BLaER1 treated with 17β-estradiol and CSF1 and Interleukin-3, amounts not matched to agents 10 nM and 100 nM (cell line): ENCODE results near the gene PLXNB1.

Experiments
- H3K27ac ChIP-seq, 11 experiments: shearing (Covaris generic); formaldehyde crosslinking; 2 replicates each; pipeline ENCODE4 v1.8.1; 2022
- H3K27me3 ChIP-seq, 11 experiments: shearing (Covaris generic); formaldehyde crosslinking; 2 replicates each; pipeline ENCODE4 v1.8.1; 2022
- H3K36me3 ChIP-seq, 11 experiments: shearing (Covaris generic); formaldehyde crosslinking; 2 replicates each; pipeline ENCODE4 v1.8.1; 2022
- H3K4me1 ChIP-seq, 10 experiments: shearing (Covaris generic); formaldehyde crosslinking; 2 replicates each; pipeline ENCODE4 v1.8.1; 2022
- H3K4me2 ChIP-seq, 11 experiments: shearing (Covaris generic); formaldehyde crosslinking; 2 replicates each; pipeline ENCODE4 v1.8.1; 2022
- H3K4me3 ChIP-seq, 10 experiments: shearing (Covaris generic); formaldehyde crosslinking; 2 replicates each; pipeline ENCODE4 v1.8.1; 2022
- H3K9ac ChIP-seq, 11 experiments: shearing (Covaris generic); formaldehyde crosslinking; 2 replicates each; pipeline ENCODE4 v1.8.1; 2022
- H3K9me3 ChIP-seq, 11 experiments: shearing (Covaris generic); formaldehyde crosslinking; replicated peaks in 1 of 11; 2 replicates each; pipeline ENCODE4 v1.8.1; 2022
- H4K20me1 ChIP-seq, 11 experiments: shearing (Covaris generic); formaldehyde crosslinking; 2 replicates each; pipeline ENCODE4 v1.8.1; 2022
- Cebpa-rat ChIP-seq, 11 experiments: shearing (Covaris generic); IDR thresholded peaks; 2 replicates each; pipeline ENCODE4 v1.8.1; 2022

PLXNB1 gene

DNA sequence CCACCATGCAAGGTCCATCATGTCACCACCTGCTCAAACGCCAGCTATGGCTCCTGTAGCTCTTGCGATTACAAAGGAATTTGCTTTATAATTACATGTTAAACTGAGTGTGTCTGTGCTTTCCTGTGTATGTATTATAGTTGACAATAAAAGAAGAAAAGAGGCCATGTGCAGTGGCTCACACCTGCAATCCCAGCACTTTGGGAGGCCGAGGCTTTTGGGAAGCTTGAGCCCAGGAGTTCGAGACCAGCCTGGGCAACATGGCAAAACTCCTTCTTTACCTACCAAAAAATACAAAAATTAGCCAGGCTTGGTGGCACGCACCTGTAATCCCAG is 43.7 kb upstream of the PLXNB1 start:
- Histone ChIP-seq H3K36me3 (peaks cover 12 to 51% (median 21%) of the 10 kb centered on the region in 11 experiments), H3K9ac (peak overlapping the region in 10 of 11 experiments; percentile 83 to 92 (median 88); a peak in 15 of 22 replicates), H4K20me1 (peaks cover 5 to 34% (median 20%) of the 10 kb centered on the region in 11 experiments; a peak in 19 of 22 replicates), H3K27me3 (no peaks in the 10 kb centered on the region), H3K4me2 (peak overlapping the region; percentile 91 to 100 (median 96)), H3K4me3 (peak overlapping the region in 1 of 10 experiments; percentile 74; a peak in 1 of 20 replicates), H3K9me3 (no peaks in the 10 kb centered on the region), H3K4me1 (peaks cover 71 to 94% (median 85%) of the 10 kb centered on the region in 10 experiments), H3K27ac (peak overlapping the region; percentile 73 to 97 (median 91); a peak in 21 of 22 replicates)
- no peak for TF ChIP-seq Cebpa-rat (IDR thresholded peaks at IDR 0.05)

DNA sequence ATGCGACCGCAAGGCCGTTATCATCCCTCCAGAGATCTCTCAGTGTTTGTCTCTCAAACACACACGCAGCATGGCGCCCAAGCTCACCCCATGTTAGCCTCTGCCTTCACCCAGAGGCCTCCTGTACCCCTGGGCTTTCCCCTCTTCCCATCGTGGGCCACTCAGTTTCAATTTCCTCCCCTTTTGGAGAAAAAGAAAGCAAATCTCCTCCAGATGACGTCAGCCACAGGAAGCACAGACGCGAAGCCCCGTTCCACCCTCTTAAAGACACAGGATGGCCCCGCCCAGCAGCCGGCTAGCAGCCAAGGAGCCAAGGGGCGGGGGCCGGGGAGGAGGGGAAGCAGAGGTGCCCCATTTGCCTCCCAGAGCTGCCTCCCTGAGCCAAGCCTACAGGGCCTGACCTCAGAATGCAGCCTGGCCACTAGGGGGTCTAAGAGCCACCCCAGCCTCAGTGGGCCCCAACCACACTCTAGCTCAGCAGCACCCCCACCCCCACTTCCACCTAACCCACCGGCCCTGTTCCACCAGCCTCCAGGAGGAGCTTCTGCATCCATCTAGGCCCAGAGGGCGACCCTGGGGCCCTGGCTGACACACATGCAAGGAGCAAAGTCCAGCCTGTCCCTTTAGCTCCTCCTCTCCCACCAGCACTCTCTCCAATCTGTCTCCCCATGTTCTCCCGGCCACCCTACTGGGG is 43.2 kb upstream of the PLXNB1 start:
- H3K9me3 ChIP-seq = no peaks in the 10 kb centered on the region
- H3K4me1 ChIP-seq = peaks cover 71 to 94% (median 85%) of the 10 kb centered on the region in 10 experiments
- H4K20me1 ChIP-seq = peaks cover 10 to 39% (median 25%) of the 10 kb centered on the region in 11 experiments; a peak in 19 of 22 replicates
- H3K27ac ChIP-seq = peak overlapping the region; percentile 73 to 97 (median 91)
- H3K4me2 ChIP-seq = peak overlapping the region; percentile 91 to 100 (median 96)
- TF ChIP-seq Cebpa-rat (IDR thresholded peaks at IDR 0.05) = no peak
- H3K36me3 ChIP-seq = peaks cover 17 to 53% (median 26%) of the 10 kb centered on the region in 11 experiments
- peak overlapping the region; percentile 60 to 75 (median 70) for H3K4me3 ChIP-seq
- H3K27me3 ChIP-seq = no peaks in the 10 kb centered on the region
- peak overlapping the region; percentile 83 to 92 (median 87) for H3K9ac ChIP-seq

DNA sequence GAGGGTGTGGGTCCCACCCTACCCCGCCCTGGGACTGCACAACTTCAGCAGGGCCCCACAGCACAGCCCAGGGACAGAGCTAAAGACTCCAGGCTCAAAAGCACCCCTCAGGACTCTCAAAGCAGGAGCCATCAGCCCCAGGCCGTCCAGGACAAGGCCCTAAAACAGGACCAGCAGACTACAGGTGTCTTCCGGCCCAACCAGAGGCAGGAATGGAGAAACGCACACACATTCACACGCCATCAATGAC is 42.7 kb upstream of the PLXNB1 start:
- Histone ChIP-seq H3K4me2 (peak overlapping the region; percentile 91 to 100 (median 96)), H3K4me3 (peak overlapping the region; percentile 60 to 75 (median 70)), H4K20me1 (peaks cover 14 to 39% (median 30%) of the 10 kb centered on the region in 11 experiments; a peak in 19 of 22 replicates), H3K27ac (peak overlapping the region; percentile 73 to 97 (median 91)), H3K27me3 (no peaks in the 10 kb centered on the region), H3K4me1 (peaks cover 71 to 94% (median 85%) of the 10 kb centered on the region in 10 experiments), H3K9ac (peak overlapping the region; percentile 83 to 92 (median 87)), H3K9me3 (no peaks in the 10 kb centered on the region), H3K36me3 (peaks cover 22 to 55% (median 31%) of the 10 kb centered on the region in 11 experiments)
- TF ChIP-seq Cebpa-rat (IDR thresholded peaks at IDR 0.05) = no peak

DNA sequence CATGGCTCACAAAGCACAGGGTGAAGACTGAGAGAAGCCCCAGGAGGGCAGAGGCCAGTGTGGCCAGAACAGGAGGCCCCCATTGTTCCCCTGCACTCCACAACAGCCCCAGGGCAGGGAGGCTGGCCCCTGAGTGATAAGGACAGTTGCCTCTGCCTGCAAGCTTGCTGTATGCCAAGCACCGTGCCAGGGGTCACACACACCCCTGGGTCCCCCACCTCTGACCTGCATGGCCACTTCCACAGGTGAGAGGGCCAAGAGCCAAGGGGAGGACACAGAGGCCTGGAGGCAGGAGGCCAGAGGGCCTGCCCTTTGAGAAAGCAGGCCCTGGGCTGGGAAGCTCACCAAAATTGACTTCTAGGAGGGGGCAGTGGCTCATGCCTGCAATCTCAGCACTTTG is 40.4 kb upstream of the PLXNB1 start:
- Histone ChIP-seq H3K36me3 (peaks cover 29 to 54% (median 42%) of the 10 kb centered on the region in 11 experiments), H3K4me3 (peak overlapping the region in 1 of 10 experiments; percentile 7; a peak in 2 of 20 replicates), H3K9me3 (no peaks in the 10 kb centered on the region), H4K20me1 (peaks cover 17 to 45% (median 40%) of the 10 kb centered on the region in 11 experiments; a peak in 19 of 22 replicates), H3K9ac (peak overlapping the region; percentile 32 to 99 (median 89); a peak in 20 of 22 replicates), H3K27me3 (no peaks in the 10 kb centered on the region), H3K4me1 (peaks cover 68 to 86% (median 81%) of the 10 kb centered on the region in 10 experiments), H3K27ac (peak overlapping the region; percentile 8 to 98 (median 49); a peak in 18 of 22 replicates), H3K4me2 (peak overlapping the region; percentile 91 to 100 (median 99))
- no peak for TF ChIP-seq Cebpa-rat (IDR thresholded peaks at IDR 0.05)

DNA sequence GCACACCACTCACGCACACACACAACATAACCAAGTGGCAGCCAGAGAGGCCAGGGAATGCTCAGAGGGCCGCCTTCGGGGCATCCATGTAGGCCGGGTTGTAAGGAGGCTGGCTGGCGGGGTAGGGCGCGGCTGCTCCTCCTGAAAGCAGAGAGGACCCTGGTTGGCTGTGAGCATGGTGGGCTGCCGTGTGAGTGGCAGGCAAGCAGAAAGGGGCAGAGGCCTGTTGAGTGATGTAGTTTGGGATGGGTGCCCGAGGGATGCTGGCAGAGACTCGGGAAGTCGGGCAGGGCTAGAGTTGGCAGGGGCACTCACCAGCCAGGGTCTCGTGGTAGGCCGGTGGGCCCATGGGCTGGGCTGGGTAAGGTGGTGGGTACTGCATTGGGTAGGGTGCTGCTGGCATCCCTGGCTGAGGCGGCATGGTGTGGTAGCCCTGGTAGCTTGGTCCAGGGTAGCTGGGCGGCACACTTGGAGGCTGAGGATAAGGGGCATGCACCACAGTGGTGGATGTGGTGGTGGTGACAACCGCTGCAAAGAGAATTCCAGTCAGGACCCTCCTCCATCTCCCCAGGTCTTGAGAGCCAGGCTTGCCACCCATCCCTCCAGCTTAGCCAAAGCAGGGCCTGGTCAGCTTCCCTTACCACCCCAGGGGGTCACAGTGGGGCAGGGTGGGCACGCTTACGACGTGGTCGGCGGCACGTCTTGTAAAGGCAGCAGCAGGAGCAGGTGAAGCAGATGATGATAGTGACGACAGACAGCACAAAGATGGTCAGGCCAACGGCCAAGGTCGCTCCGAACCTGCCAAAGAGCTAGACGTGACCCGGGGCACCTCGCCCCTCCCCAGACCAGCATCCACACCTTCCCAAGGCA is 39.4 kb upstream of the PLXNB1 start:
- Histone ChIP-seq H3K36me3 (peaks cover 29 to 55% (median 49%) of the 10 kb centered on the region in 11 experiments), H3K27me3 (no peaks in the 10 kb centered on the region), H3K27ac (peak overlapping the region in 10 of 11 experiments; percentile 49 to 100 (median 94); a peak in 14 of 22 replicates), H3K4me3 (no peak overlapping the region; a peak in 3 of 20 replicates), H3K4me2 (peak overlapping the region; percentile 91 to 100 (median 99)), H3K9me3 (no peaks in the 10 kb centered on the region), H4K20me1 (peaks cover 17 to 45% (median 40%) of the 10 kb centered on the region in 11 experiments; a peak in 19 of 22 replicates), H3K9ac (peak overlapping the region; percentile 32 to 99 (median 93); a peak in 18 of 22 replicates), H3K4me1 (peaks cover 76 to 88% (median 82%) of the 10 kb centered on the region in 10 experiments)
- no peak for TF ChIP-seq Cebpa-rat (IDR thresholded peaks at IDR 0.05)

DNA sequence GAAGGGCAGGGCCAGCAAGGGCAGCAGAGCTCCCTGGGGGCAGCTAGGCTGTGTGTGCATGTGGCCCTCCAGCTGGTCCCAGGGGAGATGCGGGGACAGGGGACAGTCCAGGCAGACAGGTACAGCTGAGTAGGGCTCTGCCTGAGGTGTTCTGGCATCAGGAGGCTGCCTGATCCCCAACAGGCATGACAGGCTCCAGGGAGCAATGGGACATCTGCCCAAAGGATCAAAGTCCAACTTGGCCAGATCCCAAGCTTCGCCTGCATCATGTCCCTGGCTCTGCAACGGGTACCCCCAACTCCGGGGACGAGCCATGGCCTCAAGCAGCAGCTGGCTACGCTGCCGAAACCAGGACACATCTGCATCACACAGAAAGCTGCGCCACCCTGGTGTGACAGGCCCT is 38.4 kb upstream of the PLXNB1 start:
- Histone ChIP-seq H4K20me1 (peaks cover 17 to 45% (median 40%) of the 10 kb centered on the region in 11 experiments; a peak in 19 of 22 replicates), H3K36me3 (peaks cover 29 to 63% (median 56%) of the 10 kb centered on the region in 11 experiments)

DNA sequence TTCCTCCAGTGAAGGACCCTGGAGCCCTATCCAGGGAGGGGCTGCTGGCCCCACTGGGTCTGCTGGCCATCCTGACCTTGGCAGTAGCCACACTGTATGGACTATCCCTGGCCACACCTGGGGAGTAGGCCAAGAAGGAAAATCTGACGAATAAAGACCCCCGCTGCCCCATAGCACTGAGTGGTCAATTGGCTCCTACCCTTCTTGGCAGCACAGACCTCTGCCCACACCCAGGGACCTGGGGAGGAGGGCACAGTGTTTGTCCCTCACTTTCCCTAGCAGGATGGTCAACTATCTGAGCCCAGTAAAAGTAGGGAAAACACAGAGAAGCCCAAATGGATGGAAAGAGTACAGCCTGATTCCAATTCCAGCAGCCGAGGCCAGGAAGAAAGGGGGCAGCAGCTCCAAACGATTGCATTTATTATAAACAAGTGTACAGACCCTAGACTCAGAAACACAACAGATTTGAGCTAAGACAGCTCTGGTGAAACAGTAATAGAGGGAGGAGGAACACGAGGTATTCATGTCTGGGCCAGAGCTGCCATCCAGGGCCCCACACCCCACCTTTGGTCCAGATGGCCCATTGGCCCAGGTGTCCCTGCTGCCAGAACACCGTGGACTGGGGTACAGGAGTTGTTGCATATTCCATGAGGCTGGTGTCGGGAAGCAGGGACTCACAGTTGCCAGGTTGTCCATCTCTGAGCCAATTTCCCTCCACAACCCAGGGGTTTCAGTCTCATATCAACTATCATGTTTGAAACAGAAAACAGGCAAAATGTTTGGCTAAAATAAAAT is 37.8 kb upstream of the PLXNB1 start:
- H3K9ac ChIP-seq = peak overlapping the region; percentile 85 to 99 (median 93)
- H3K4me3 ChIP-seq = peak overlapping the region; percentile 61 to 85 (median 73)
- peak overlapping the region; percentile 83 to 100 (median 98); a peak in 21 of 22 replicates for H3K27ac ChIP-seq
- peak overlapping the region; percentile 91 to 100 (median 99) for H3K4me2 ChIP-seq
- no peak for TF ChIP-seq Cebpa-rat (IDR thresholded peaks at IDR 0.05)
- H3K9me3 ChIP-seq = no peaks in the 10 kb centered on the region
- peaks cover 66 to 79% (median 73%) of the 10 kb centered on the region in 10 experiments for H3K4me1 ChIP-seq
- peaks cover 17 to 45% (median 40%) of the 10 kb centered on the region in 11 experiments; a peak in 19 of 22 replicates for H4K20me1 ChIP-seq
- no peaks in the 10 kb centered on the region for H3K27me3 ChIP-seq
- H3K36me3 ChIP-seq = peaks cover 29 to 70% (median 57%) of the 10 kb centered on the region in 11 experiments

More for the DNA sequence above, 38.4 kb upstream of the PLXNB1 start:
- Histone ChIP-seq H3K9ac (peak overlapping the region; percentile 85 to 99 (median 93); a peak in 21 of 22 replicates), H3K9me3 (no peaks in the 10 kb centered on the region), H3K4me1 (peaks cover 68 to 82% (median 76%) of the 10 kb centered on the region in 10 experiments), H3K27me3 (no peaks in the 10 kb centered on the region), H3K4me3 (peak overlapping the region in 5 of 10 experiments; percentile 65 to 85 (median 73); a peak in 11 of 20 replicates), H3K4me2 (peak overlapping the region; percentile 91 to 100 (median 99)), H3K27ac (peak overlapping the region in 10 of 11 experiments; percentile 13 to 100 (median 96); a peak in 17 of 22 replicates)
- TF ChIP-seq Cebpa-rat (IDR thresholded peaks at IDR 0.05) = no peak

DNA sequence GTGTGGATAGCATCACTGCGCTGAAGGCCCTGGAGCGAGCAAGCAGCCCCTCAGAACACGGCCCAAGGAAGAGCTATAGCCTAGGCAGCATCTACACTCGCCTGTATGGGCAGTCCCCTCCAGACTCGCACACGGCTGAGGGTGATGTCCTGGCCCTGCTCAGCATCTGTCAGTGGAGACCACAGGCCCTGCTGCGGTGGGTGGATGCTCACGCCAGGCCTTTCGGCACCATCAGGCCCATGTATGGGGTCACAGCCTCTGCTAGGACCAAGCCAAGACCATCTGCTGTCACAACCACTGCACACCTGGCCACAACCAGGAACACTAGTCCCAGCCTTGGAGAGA is 37.2 kb upstream of the PLXNB1 start:
- Histone ChIP-seq H3K4me1 (peaks cover 63 to 75% (median 70%) of the 10 kb centered on the region in 10 experiments), H3K4me2 (peak overlapping the region; percentile 91 to 100 (median 99)), H3K27me3 (no peaks in the 10 kb centered on the region), H3K4me3 (peak overlapping the region; percentile 61 to 85 (median 73)), H3K9ac (peak overlapping the region; percentile 85 to 99 (median 93)), H4K20me1 (peaks cover 17 to 45% (median 40%) of the 10 kb centered on the region in 11 experiments; a peak in 19 of 22 replicates), H3K27ac (peak overlapping the region; percentile 83 to 100 (median 98)), H3K9me3 (no peaks in the 10 kb centered on the region), H3K36me3 (peaks cover 29 to 74% (median 59%) of the 10 kb centered on the region in 11 experiments)
- no peak for TF ChIP-seq Cebpa-rat (IDR thresholded peaks at IDR 0.05)
